HFFc6 (cell line): Measurements from ENCODE around the gene WNT4. TPM values are rescaled to one million over a fixed set of nuclear protein-coding genes. Genes with fewer than 3 reads are reported as not detected.

Experiments
- DNase-seq: peaks from one replicate; pipeline ENCODE4 v3.0.0-alpha.2; 2018
- H3K27ac Mint-ChIP-seq: 2 replicates; pipeline ENCODE4 v1.8.0; 2020; ENCODE audit warnings: mild to moderate bottlenecking, mixed read lengths
- H3K27me3 Mint-ChIP-seq: 2 replicates; pipeline ENCODE4 v1.8.0; 2021; ENCODE audit warnings: mild to moderate bottlenecking, moderate library complexity, mixed read lengths; ENCODE audit not compliant: insufficient read depth
- H3K36me3 Mint-ChIP-seq: 2 replicates; pipeline ENCODE4 v1.8.0; 2021; ENCODE audit warnings: low read depth, mixed read lengths
- H3K4me1 Mint-ChIP-seq: 2 replicates; pipeline ENCODE4 v1.8.0; 2020; ENCODE audit warnings: low read depth, mixed read lengths
- H3K4me3 Mint-ChIP-seq: 2 replicates; pipeline ENCODE4 v1.8.0; 2020; ENCODE audit warnings: mild to moderate bottlenecking, moderate library complexity, mixed read lengths
- H3K9me3 Mint-ChIP-seq: 2 replicates; pipeline ENCODE4 v1.8.0; 2020; ENCODE audit warnings: mild to moderate bottlenecking, mixed read lengths
- total RNA-seq, 6 experiments: library from RNA; stranded (reverse); fragmentation: NEBNext Ultra II Directional; extraction: Animal tissue kit (Norgen Biotek cat#: 25700); gene quantifications; 2 replicates in 1 of 6; 3 replicates in 5 of 6; pipeline ENCODE4 v1.2.3, GENCODE V29; 2021
- TF ChIP-seq, protein P1 (sequence below): fragments of 200-600 bp; sonication (generic); IDR thresholded peaks from 2 replicates; pipeline ENCODE4 v1.5.0; 2021; ENCODE audit warnings: antibody characterized with exemption, mild to moderate bottlenecking

The WNT4 gene
- total RNA-seq, 6 experiments from 2014 or later: not detected

DNA sequence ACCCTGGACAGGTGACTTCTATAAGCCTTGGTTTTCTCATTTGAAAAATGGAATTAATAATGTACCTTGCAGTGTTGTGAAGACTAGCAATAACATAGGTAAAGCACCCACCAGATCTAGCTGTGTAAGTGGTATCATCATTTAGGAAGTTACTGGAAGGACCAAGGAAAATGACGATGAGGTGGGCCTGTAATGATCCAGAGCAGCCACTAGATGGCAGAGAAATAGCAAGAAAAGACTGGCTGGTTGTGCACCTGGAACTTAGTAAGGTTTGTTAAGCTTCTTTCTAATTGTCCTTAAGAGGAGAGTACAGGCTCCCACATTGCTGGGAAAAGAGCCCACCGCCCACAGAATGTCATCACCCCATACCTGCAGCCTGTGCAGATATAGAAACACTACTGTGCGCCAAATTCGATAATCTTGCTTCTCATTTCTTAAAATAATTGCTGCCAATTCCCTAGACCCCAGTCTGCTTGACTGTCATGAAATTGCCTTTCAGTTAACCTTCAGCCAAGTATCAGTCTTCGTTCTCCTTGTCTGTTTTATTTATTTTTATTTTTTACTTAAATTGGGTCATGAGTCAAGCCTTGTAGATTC, 37.2 kb downstream of the WNT4 start:
- Mint-ChIP-seq H3K4me1 (peaks cover 44% of the 10 kb centered on the region), H3K27me3 (peaks cover 1% of the 10 kb centered on the region; the same call in 1 of the 2 replicates), H3K36me3 (peaks cover 15% of the 10 kb centered on the region; the same call in 1 of the 2 replicates), H3K27ac (no peak overlapping the region), H3K9me3 (no peaks in the 10 kb centered on the region), H3K4me3 (no peak overlapping the region)
- TF ChIP-seq, protein P1, sequence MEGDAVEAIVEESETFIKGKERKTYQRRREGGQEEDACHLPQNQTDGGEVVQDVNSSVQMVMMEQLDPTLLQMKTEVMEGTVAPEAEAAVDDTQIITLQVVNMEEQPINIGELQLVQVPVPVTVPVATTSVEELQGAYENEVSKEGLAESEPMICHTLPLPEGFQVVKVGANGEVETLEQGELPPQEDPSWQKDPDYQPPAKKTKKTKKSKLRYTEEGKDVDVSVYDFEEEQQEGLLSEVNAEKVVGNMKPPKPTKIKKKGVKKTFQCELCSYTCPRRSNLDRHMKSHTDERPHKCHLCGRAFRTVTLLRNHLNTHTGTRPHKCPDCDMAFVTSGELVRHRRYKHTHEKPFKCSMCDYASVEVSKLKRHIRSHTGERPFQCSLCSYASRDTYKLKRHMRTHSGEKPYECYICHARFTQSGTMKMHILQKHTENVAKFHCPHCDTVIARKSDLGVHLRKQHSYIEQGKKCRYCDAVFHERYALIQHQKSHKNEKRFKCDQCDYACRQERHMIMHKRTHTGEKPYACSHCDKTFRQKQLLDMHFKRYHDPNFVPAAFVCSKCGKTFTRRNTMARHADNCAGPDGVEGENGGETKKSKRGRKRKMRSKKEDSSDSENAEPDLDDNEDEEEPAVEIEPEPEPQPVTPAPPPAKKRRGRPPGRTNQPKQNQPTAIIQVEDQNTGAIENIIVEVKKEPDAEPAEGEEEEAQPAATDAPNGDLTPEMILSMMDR: peak; percentile 91
- peak; percentile 39 for DNase-seq

DNA sequence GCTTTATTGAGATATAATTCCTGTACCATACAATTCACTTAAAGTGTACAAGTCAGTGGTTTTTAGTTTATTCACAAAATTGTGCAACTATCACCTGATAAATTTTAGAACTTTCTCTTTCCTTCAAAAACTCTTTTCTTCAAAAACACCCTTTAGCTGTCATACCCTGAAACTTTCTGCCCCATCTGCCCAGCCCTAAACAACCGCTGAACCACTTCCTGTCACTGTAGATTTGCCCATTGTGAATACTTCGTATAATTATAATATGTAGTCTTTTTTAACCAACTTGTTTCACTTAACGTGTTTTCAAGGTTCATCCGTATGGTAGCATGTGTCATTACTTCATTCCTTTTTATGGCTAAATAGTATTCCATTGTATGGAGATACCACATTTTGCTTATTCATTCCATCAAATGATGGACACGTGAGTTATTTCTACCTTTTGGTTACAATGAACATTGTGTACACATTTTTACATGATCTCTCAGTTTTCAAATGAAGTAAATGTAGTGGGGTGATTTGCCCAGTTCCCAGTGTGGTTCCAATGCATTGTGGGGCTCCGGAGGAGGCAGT, 37.9 kb downstream of the WNT4 start:
- no peak overlapping the region for H3K4me3 Mint-ChIP-seq
- peaks cover 1% of the 10 kb centered on the region; the same call in 1 of the 2 replicates for H3K27me3 Mint-ChIP-seq
- H3K4me1 Mint-ChIP-seq: peaks cover 41% of the 10 kb centered on the region
- H3K9me3 Mint-ChIP-seq: no peaks in the 10 kb centered on the region
- H3K27ac Mint-ChIP-seq: peak overlapping the region; percentile 0; the same call in 1 of the 2 replicates
- DNase-seq: no peak
- TF ChIP-seq, protein P1: no peak
- peaks cover 15% of the 10 kb centered on the region for H3K36me3 Mint-ChIP-seq

DNA sequence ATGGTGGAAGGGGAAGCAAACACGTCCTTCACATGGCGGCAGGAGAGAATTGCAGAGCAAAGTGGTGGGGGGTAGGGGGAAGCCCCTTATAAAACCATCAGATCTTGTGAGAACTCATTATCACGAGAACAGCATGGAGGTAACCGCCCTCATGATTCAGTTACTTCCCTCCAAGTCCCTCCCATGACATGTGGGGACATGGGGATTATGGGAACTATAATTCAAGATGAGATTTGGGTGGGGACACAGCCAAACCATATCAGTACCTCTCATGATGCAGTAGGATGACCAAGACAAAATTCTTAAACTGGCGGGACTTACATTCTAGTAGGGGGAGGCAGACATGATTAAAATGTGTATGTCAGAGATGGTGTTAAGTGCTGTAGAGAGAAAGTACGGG, 38.8 kb downstream of the WNT4 start:
- peak overlapping the region; percentile 28; the same call in 1 of the 2 replicates for H3K27ac Mint-ChIP-seq
- H3K9me3 Mint-ChIP-seq: no peaks in the 10 kb centered on the region
- H3K27me3 Mint-ChIP-seq: peaks cover 1% of the 10 kb centered on the region; the same call in 1 of the 2 replicates
- DNase-seq: no peak
- H3K4me3 Mint-ChIP-seq: no peak overlapping the region
- H3K4me1 Mint-ChIP-seq: peaks cover 37% of the 10 kb centered on the region
- H3K36me3 Mint-ChIP-seq: peaks cover 18% of the 10 kb centered on the region
- TF ChIP-seq, protein P1: no peak

DNA sequence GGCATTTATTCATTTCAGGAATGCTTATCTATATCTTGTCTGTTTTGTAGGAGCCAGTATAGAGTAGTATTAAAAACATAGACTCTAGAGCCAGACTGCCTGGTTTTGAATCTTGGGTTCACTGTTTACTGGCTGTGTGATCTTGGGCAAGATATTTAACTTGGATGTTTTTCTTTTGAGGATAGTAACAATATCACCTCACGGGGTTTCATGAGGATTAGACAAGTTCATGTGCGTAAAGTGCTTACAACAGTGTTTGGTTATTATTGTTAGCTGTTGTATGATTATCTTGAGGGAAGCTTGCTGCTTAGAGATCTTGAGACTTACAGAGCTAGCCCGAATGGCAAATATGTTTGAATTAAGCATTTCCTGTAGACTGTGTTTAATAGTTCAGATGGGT, 40.2 kb downstream of the WNT4 start:
- DNase-seq: no peak
- Mint-ChIP-seq H3K9me3 (no peaks in the 10 kb centered on the region), H3K27ac (no peak overlapping the region), H3K27me3 (peaks cover 1% of the 10 kb centered on the region; the same call in 1 of the 2 replicates), H3K36me3 (peaks cover 12% of the 10 kb centered on the region), H3K4me1 (peaks cover 24% of the 10 kb centered on the region), H3K4me3 (no peak overlapping the region)
- TF ChIP-seq, protein P1: no peak

DNA sequence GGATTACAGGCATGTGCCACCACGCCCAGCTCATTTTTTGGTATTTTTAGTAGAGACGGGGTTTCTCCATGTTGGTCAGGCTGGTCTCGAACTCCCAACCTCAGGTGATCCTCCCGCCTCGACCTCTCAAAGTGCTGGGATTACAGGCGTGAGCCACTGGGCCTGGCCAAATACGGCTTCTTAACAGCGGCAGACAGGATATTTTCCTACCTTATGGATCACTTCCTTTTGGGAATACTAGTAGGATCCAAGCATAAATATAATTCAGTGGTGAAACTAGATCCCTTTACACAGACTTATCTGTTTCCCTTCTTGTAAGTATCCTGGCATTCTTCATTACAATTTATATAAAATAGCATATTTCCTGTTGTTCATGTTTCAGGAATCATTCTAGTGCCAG, 40.9 kb downstream of the WNT4 start:
- no peak for DNase-seq
- Mint-ChIP-seq H3K36me3 (peaks cover 16% of the 10 kb centered on the region), H3K9me3 (no peaks in the 10 kb centered on the region), H3K4me3 (no peak overlapping the region), H3K4me1 (peaks cover 25% of the 10 kb centered on the region), H3K27ac (no peak overlapping the region; the same call in 1 of the 2 replicates), H3K27me3 (peaks cover 1% of the 10 kb centered on the region; the same call in 1 of the 2 replicates)
- TF ChIP-seq, protein P1: no peak
